ENCODE measurements around the gene ATG7.
"Not testable (repeated sequence)": the region's sequence is repeated elsewhere in the genome, so short reads cannot be mapped to it uniquely, and the experiment has no call there.

Gene ATG7

GRCh38 chr3:11389386-11390268 lies 117.4 kb downstream of the ATG7 start:
- no peak for DNase-seq (ENCODE audit: low spot score)

GRCh38 chr3:11390411-11391131 lies 118.4 kb downstream of the ATG7 start:
- no peak for DNase-seq (ENCODE audit: low spot score)

GRCh38 chr3:11391174-11391879 lies 119.1 kb downstream of the ATG7 start:
- no peak for DNase-seq (ENCODE audit: low spot score)

DNA sequence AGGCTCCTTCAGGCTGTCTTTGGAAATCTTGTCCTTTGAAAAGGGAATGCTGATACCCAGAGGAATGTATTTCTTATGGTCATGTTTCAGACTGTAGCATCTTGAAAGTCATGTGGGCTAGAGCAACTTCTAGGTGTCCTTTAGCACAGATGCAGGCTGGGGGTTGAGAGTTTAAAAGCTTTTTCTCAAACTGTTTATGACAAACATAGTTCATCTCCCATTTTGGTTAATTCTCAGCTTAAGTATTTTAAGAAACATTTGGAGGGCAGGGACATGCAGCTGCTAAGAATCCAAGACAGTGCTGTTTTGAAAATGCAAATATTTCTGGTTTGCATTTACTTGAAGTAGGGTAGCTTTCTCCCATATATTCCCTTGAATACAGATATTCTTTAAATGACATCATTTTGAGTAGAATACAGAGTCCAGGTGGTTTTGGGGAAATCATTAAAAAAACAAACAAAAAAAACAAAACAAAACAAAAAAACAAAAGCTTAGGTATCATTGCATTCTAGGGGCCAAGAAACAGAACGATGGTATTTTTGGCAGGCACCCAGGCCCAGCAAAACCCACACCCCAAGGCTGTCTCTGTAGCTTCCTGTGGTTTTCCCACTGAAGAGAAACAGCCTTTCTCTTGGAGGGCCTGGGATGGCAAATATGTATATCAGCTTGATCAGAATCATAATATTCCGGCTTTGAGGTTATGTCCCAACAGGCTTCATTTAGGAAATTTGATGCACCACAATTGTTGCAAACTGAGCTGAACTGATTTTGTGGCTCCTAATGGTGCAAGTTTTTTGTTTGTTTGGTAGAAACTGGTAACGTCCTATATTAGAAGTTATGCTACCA lies 120.0 kb downstream of the ATG7 start:
- DNase-seq (ENCODE audit: low spot score) = no peak

- DNase-seq (ENCODE audit: low spot score) = no peak
These were observed 120.6 kb downstream of the ATG7 start for GRCh38 chr3:11392860-11393114.

GRCh38 chr3:11393401-11393800 lies 121.2 kb downstream of the ATG7 start:
- DNase-seq (ENCODE audit: low spot score) = no peak

DNA sequence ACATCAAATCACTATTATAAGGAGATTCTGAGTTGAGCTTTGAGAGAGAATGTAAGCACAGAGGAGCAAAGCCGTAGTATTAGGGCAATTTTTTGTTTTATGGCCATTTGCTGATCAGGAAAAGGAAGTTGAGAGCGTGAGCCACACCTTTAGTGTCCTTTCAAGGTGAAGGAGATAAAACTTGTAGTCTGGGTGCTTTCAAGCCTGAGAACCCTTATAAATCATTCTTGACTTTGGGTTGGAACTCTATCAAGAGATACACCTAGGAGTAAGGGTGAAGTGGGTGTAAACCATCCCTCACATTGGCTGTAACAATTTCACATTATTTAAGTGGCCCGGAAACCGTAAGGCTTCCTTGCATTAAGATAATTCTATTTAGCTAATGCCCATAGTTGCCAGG lies 122.2 kb downstream of the ATG7 start:
- DNase-seq (ENCODE audit: low spot score) = no peak

DNA sequence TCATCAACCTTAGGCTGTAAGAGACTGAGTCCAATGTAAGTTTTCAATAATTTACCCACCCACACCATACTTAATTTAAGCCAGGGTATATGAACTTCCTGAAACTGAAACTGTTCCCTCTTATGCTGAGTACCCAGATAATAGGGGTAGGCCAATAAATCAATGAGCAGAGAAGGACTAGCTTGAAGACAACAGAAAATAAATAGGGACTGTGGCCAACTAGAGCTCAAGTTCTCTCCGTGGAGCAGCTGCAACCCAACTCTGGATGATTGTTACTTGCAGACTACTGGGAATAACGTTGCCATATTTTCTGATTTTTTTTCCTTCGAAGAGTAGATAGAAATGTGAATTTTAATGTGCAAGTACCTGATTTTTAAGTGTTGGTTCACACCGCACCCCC lies 128.0 kb downstream of the ATG7 start:
- no peak for DNase-seq (ENCODE audit: low spot score)

DNA sequence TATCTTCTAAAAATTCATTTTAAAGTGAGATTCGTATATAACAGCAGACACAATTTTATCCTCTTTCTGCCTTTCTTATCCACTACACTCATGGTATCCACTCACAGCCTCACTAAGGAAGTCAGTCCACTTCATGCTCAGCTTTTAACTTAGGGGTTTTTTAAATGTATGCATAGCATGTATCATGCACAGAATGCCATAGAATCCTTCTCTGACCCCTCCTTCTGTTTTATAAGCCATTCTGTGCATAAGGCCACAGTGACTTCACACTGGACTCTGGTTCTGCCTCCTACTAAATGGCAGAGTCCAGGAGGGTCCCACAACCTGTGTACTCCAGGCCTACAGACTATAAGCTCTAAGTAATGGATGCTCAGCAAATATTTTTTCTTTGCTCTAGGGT lies 129.2 kb downstream of the ATG7 start:
- no peak for DNase-seq (ENCODE audit: low spot score)

GRCh38 chr3:11405323-11405722 lies 133.1 kb downstream of the ATG7 start:
- no peak for DNase-seq (ENCODE audit: low spot score)

- no peak for DNase-seq (ENCODE audit: low spot score)
These were observed 135.4 kb downstream of the ATG7 start for GRCh38 chr3:11407644-11408043.

DNA sequence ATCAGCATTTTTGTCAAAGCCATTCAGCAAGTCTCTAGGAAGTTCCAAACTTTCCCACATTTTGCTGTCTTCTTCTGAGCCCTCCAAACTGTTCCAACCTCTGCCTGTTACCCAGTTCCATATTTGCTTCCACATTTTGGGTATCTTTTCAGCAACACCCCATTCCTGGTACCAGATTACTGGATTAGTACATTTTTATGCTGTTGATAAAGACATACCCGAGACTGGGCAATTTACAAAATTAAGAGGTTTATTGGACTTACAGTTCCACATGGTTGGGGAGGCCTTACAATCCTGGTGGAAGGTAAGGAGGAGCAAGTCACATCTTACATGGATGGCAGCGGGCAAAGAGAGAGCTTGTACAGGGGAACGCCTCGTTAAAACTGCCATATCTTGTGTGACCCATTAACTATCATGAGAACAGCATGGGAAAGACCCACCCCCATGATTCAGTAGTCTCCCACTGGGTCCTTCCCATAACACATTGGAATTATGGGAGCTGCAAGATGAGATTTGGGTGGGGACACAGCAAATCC lies 136.2 kb downstream of the ATG7 start:
- DNase-seq (ENCODE audit: low spot score) = not testable (repeated sequence)

- no peak for DNase-seq (ENCODE audit: low spot score)
These were observed 138.4 kb downstream of the ATG7 start for GRCh38 chr3:11410564-11410963.

DNA sequence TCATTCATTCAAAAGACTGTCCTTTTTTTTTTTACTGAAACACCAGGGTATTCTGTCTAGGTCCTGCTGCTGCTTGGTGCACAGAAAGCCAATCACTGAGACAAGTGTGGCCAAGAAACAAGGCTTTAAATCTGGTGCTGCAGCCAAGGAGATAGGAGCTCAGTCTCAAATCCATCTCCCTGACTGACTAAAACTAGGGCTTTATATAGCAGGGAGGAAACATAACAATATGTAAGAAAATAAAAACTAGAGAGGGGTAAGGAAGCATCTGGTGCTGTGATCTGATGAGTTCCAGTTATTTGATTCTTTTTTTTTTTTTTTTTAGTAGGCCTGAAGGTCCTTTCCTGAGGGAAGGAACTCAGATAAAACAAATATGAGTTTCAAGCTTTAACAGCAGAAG lies 139.8 kb downstream of the ATG7 start:
- DNase-seq (ENCODE audit: low spot score) = no peak

DNA sequence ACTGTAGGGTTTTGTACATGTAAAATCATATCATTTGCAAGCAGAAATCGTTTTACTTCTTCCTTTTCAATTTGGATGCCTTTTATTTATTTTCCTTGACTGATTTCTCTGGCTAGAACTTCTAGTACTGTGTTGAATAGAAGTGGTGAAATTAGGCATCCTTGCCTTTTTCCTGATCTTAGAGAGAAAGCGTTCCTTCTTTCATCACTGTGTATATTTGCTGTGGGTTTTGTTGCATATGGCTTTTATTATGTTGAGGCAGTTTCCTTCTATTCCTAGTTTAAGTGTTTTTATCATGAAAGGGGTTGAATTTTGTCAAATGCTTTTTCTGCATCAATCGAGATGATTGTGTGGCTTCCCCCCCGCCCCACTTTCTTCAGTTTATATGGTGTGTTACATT lies 140.9 kb downstream of the ATG7 start:
- DNase-seq (ENCODE audit: low spot score) = no peak

GRCh38 chr3:11415099-11415498 lies 142.9 kb downstream of the ATG7 start:
- DNase-seq (ENCODE audit: low spot score) = no peak

GRCh38 chr3:11420066-11420465 lies 147.9 kb downstream of the ATG7 start:
- DNase-seq (ENCODE audit: low spot score) = no peak

GRCh38 chr3:11422291-11422690 lies 150.1 kb downstream of the ATG7 start:
- DNase-seq (ENCODE audit: low spot score) = no peak

DNA sequence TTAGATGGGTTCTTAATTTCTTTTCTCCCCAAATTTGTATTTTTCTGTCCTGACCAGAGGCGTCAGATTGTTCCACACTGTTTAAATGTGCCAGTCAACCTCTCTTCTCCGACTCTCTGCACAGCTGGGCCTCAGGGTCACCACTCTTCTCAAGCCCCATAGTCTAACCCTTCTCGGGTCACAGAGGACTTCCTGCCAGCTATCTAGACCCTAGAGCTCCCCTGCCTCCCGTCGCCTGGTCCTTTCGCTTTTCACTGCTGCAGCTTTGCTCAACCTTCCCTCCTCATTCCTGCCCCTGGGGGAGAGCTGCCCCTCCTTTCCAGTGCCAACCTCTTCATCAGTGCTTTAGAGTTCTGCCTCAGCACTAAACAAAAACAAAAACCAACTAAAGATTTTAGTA lies 151.7 kb downstream of the ATG7 start:
- DNase-seq (ENCODE audit: low spot score) = peak; percentile 20

DNA sequence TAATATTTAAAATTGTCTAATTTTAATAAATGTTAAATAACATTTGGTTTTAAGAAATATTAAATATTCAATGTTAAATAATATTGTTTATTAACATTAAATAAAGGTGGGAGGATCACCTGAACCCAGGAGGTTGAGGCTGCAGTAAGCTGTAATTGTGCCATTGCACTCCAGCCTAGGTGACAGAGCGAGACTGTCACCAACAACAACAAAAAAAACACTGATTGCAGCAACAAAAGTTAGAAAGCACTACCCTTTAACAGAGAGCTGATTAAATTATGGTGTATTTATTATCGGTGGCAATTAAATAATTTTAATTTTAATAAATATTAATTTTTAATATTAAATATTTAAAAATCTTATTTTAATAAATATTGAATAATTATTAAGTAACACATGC lies 152.1 kb downstream of the ATG7 start:
- no peak for DNase-seq (ENCODE audit: low spot score)

DNA sequence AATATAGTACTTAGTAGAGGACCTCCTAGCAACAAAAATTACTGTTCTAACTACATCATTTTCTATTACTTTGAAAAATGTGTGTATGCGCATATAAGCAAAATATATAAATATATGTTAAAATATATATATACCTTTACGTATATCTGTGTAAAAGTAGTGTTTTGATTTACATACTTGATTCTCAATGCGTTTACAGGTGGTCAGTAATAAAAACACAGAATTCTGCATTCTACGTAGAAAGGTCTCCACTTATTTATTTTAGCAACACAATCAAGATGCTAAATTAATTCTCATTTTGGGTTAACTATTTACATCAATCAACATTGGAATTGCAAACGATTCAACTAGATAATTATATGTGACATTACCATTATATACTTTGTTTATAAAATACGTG lies 158.0 kb downstream of the ATG7 start:
- no peak for DNase-seq (ENCODE audit: low spot score)

DNA sequence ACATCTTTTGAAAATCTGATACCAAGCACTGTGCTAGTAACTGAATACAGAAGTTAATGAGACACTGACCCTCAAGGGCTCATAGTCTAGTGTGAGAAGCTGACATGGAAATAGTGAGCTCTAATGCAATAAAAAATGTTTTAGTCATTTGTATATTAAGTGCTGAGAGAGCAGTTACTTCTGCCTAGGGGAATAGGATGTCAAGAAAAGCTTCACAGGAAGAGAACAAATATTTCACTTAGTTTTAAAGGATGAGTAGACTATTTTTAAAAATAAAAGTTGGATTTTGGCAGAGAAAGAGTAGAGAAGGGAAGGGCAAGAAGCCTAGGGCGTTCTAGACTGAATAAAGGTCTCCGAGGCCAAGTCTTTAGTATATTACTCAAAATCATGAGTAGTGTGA lies 158.4 kb downstream of the ATG7 start:
- DNase-seq (ENCODE audit: low spot score) = no peak

All from iPS-NIHi11 (cell line).